GM04504 (cell line): ENCODE measurements around the gene CHD5.

Experiments used
- DNase-seq: peaks from one replicate; pipeline ENCODE4 v3.0.0-alpha.2; 2012; ENCODE audit warnings: low read depth

CHD5 gene

GRCh38 chr1:6172549-6172948 lies 7.6 kb downstream of the CHD5 start:
- no peak for DNase-seq

GRCh38 chr1:6171548-6172124 lies 8.5 kb downstream of the CHD5 start:
- no peak for DNase-seq

GRCh38 chr1:6170742-6171201 lies 9.3 kb downstream of the CHD5 start:
- DNase-seq, result no peak

DNA sequence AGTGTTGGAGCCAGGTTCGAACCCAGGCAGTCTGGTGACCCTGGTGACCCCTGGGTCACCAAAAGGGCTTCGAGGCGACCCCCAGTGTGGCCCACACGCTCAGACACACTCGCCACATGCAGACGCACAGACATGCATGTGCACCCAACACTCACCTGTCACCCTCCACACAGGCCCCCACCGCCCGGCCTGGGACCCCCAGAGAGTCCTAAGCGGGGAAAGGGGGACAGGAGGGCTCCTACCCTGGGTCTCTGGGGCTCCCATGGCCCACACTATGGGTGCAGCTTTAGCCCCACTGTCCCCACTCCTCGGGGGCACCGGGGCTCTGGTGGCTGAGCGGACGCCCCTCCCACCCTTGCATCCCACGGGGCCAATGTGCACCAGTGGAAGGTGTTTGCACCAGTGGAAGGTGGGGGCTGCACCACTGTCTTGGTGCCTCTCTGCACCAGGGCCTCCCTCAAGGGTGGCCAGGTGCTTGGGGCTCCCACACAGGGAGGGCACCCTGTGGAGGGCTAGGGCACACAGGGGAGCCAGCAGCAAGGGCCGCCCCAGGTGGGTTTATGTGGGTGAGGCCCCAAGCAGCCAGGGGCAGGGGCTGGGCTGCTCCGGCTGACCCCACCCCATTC lies 9.9 kb downstream of the CHD5 start:
- DNase-seq, result no peak

DNA sequence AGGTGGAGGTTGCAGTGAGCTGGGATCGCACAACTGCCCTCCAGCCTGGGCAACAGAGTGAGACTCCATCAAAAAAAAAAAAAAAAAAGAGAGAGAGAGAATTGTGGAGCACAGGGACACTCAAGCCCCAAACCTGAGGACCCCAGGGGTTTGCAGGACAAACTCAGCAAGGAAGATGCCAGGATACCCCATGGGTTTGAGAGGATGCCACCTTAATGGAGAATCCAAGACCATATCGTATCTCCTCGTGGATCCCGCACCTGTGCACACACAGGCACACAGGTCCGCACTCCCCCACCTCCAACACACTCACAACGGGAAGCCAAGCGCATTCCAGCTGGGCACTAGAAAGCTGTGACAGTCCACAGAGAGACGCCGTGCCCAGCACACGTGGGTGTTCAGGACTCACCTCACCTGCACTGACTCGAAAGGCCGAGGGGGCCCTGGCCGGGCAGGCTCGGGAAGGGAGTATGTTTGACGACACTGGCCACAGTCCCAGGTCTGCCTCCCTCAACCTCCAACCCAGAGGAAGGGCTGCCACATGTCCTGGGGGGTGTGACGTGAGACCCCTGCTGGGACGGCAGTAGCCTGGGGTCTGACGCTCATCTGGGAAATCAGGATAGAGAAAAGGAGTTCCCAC lies 11.1 kb downstream of the CHD5 start:
- no peak for DNase-seq

GRCh38 chr1:6167391-6168303 lies 12.5 kb downstream of the CHD5 start:
- DNase-seq, result no peak

DNA sequence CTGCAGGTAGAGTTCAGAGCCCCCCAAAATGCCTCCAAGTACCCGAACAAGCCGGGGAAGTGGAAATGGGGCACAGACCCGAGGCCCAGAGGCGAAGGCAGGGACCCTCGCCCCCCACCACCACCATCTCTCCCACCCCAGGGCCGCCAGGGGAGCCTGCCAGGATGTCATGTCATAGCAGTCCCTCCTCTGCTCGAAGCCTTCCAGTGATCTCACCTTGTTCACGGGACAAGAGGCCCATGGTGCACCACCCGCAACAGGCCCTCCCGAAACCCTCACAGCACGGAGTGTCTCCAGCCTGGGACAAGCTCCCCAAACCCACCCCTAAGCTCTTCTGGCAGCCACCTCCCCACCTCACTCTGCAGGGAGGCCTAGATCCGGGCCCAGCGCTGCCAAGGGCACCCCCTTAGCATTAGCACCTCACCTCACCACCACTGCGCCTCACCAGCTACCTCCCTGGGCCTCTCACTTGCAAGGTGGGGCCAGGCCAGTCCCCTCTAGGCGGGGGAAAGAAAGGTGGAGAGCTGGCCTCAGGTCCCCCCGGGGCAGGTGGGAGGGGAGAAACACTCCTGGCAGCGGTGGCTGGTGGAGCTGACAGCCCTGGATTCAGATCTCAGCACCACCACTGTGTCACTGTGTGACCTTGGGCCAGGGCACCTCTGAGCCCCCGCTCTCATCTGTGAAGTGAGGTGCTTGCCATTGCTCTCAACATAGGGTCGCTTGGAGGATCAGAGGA lies 13.3 kb downstream of the CHD5 start:
- no peak for DNase-seq

DNA sequence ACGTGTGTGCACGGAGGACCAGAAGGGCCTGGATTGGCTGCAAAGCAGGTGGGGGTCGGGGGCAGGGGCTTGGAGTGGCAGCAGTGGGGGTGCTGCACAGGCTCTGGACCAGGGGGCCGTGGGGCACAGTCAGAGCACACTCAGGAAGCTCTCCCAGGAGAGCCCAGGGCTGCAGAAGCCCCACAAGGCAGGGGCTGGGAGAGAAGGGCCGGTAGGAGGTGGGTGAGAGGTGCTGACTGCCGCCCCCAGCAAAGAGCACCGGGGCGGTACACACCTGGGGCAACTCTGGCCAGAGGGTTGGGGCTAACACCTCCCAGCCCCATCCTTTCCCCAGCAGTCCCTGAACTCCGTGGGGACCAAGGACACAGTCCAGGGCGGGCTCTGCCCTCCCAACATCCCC lies 13.9 kb downstream of the CHD5 start:
- DNase-seq, result no peak

DNA sequence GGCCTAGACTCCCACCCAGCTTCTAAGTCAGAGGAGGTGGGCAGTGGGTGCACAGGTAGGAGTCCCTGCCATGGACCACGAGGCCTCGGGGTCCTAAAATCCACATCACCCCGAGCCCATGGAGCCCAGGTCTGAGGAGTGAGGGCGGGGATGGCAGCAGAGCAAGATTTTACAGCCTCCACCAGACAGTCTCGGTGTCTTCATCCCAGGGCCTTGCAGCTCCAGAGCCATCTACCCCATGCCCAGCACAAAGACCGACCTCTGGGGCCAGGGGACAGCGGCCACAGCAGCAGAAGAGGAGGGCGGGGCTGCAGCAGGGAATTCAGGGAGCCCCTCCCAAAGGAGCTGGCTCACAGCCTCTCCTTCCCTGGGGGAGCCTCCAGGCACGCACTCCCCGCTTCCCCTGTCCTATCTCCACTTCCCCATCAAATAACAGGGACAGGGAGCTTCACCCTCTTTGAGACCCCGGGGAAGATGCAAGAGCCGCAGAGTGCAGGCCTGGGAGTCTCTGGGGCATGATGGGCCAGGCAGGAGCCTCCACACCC lies 14.6 kb downstream of the CHD5 start:
- no peak for DNase-seq

GRCh38 chr1:6165027-6165426 lies 15.1 kb downstream of the CHD5 start:
- DNase-seq, result no peak

- DNase-seq, result no peak
These were observed 16.0 kb downstream of the CHD5 start for GRCh38 chr1:6163973-6164617.

DNA sequence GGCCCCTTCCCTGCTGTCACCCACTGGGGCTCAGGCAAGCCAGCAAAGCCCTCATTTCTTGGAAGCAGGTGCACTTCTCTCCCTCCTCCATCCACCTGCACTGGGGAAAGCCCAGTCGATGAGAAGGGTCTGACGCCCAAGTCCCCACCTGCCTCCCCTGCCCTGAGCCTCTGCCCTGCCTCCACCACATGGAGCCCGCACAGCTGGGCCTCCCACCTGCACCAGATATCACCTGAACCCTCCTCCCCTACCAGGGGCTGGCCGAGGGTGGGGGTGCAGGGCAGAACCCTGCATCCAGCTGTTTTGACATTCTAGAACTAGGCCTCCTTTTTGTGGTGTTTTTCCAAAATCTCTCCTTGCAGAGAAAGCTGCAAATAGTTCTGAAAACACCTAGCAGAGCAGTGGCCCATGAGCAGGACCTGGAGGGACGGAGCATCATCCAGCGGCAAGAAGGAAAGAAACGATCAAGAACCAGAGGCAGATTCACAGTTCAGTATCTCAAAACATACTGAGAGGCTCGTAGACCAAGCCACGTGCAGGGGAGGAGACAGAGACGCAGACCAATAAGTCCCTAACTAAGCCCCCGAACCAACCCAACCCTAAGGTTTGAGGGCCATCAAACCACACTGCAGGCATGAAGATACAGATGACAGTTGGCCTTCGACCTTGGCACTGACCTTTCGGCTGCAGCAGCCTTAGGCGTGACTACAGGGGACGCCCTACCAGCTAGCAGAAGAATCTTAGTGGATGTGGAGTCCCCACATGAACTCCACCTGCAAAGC lies 16.7 kb downstream of the CHD5 start:
- no peak for DNase-seq

GRCh38 chr1:6162773-6163172 lies 17.3 kb downstream of the CHD5 start:
- no peak for DNase-seq

DNA sequence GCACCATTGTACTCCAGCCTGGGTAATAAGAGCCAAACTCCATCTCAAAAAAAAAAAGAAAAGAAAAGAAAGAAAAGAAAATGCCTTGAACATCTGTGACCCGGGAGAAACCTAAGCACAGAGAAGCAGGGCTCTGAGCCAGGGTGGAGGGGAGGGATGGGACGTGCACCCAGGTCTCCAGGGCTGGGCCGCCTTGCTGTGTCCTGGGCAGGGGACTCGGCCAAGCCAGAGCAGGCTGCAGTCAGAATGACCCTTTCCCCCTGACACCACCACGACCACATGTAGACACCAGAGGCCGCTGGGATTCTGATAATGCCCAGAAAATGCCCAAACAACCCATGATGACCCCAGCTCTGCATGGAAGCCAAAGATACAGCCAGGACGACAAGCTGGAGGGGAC lies 17.8 kb downstream of the CHD5 start:
- no peak for DNase-seq

GRCh38 chr1:6158181-6158580 lies 21.9 kb downstream of the CHD5 start:
- DNase-seq, result no peak

DNA sequence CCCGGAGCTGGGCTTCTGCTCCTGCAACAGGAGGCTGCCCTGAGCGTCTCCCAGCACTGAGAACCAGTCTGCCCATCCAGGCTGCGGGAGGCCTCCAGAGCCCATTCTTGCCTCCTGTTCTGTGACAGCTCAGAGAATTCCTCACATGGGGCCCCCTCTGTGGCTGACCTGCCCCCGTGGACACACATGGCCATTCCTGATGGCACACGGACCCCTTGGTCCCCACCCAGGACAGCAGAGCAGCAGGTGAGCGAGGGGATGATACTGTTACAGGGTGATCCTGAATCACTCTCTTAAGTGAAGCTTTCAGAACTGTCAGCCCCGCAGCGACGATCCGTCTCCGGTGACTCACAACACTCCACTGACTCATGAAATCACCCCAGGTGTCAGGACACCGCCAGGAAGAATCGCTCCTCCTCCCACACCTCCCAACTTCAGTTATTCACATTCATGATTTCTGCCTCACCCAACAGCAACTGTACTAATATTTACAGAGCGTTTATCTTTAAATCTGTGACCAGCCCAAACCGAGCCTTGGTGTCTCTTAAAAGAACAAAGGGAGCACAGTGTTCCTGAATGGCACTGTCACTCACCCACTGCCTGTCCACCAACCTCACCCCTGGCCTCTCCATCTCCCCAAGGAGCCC lies 22.5 kb downstream of the CHD5 start:
- DNase-seq, result no peak

- DNase-seq, result no peak
These were observed 23.0 kb downstream of the CHD5 start for GRCh38 chr1:6157132-6157527.

DNA sequence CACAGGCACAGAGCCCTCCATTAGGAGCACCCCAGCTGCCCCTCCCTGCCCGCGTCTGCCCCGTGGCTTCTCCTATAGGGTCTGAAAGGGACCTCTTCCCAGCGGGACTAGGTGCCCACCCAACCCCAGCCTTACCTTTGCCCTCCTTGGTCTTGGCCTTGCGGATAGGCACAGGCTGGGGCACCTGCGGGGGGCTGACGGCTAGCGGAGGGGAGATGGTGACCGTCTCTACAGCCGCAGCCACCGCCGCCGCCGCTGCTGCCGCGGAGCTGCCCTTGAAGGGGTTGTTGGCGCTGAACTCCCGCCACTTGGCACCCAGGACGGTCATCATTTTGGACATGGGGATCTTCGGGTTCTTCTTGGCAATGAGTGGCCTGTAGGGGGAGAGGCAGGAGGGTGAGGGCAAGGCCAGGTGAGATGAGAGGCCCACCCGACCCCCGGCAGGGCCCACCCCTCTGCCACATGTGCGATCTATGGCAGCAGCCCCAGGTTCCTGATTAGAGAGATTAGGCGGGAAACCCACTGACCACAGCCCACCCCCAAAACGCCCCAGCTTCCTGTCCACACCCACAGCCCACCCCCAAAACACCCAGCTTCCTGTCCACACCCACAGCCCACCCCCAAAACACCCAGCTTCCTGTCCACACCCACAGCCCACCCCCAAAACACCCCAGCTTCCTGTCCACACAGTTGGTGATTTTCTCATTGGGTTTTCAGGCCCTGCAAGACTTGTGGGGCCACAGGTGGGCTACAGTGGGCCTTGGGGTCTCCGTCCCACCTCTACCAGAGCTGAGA lies 25.4 kb downstream of the CHD5 start:
- DNase-seq, result no peak

GRCh38 chr1:6152882-6153281 lies 27.2 kb downstream of the CHD5 start:
- no peak for DNase-seq
